B cell (primary cell): ENCODE data around the gene ADGRB2. TPM values are rescaled to one million over a fixed set of nuclear protein-coding genes. Genes with fewer than 3 reads are reported as not detected.
A peak's percentile ranks its signal among the peaks of the same experiment; 100 is the strongest.

ENCODE experiments used
- ATAC-seq: fragments of 200-7000 bp; cut with Tn5 transposase; one replicate; pipeline ENCODE4 v1.10.0; 2021; ENCODE audit warnings: low read depth, mild to moderate bottlenecking, moderate number of reproducible peaks, moderate library complexity
- CTCF ChIA-PET: fragments of 350-600 bp; sonication (Branson Sonifier 250); formaldehyde crosslinking; loops from one replicate; lab custom pipeline; 2021; ENCODE audit warnings: antibody characterized with exemption, inconsistent platforms; lab: Charles Lee
- POLR2A ChIA-PET: fragments of 350-600 bp; sonication (Branson Sonifier 250); formaldehyde crosslinking; loops from one replicate; lab custom pipeline; 2021; ENCODE audit warnings: antibody characterized with exemption; lab: Charles Lee
- DNase-seq: peaks from one replicate; pipeline ENCODE4 v3.0.0; 2013
- H2AFZ ChIP-seq: 2 replicates; pipeline ENCODE4 v1.6.1; 2012; ENCODE audit warnings: mild to moderate bottlenecking, low read depth, low read length; ENCODE audit not compliant: insufficient read depth, poor library complexity, severe bottlenecking
- H3K27ac ChIP-seq, 2 donors: 1 replicate in 1 of 2; 2 replicates in 1 of 2; pipeline ENCODE4 v1.5.1; 2012 to 2013; ENCODE audit warnings: low read length in 2 of 2, mild to moderate bottlenecking in 2 of 2, moderate library complexity in 1 of 2
- H3K27me3 ChIP-seq, 4 experiments: fragments of 200-600 bp in 1 of 4; sonication (generic) in 1 of 4; replicated peaks in 1 of 4; 1 replicate in 2 of 4; 2 replicates in 2 of 4; pipeline versions ENCODE4 v1.6.1 to v1.7.0; 2013 to 2016; ENCODE audit warnings: low read length in 3 of 4, mild to moderate bottlenecking in 2 of 4, mixed read lengths in 1 of 4, moderate library complexity in 1 of 4; ENCODE audit not compliant: insufficient read depth in 4 of 4, control insufficient read depth in 3 of 4; ENCODE audit errors: control extremely low read depth in 1 of 4
- H3K36me3 ChIP-seq, 2 experiments: replicated peaks in 1 of 2; 1 replicate in 1 of 2; 2 replicates in 1 of 2; pipeline versions ENCODE4 v1.6.1 to v1.7.1; 2013; ENCODE audit warnings: low read length in 1 of 2; ENCODE audit not compliant: insufficient read depth in 2 of 2, control insufficient read depth in 1 of 2; ENCODE audit errors: control extremely low read depth in 1 of 2, extremely low read depth in 1 of 2
- H3K4me1 ChIP-seq, 2 donors: fragments of 200-600 bp in 1 of 2; sonication (generic) in 1 of 2; 1 replicate in 1 of 2; 2 replicates in 1 of 2; pipeline versions ENCODE4 v1.5.1 to v1.6.1; 2013 to 2017; ENCODE audit warnings: low read length in 2 of 2; ENCODE audit not compliant: control insufficient read depth in 2 of 2, insufficient read depth in 2 of 2
- H3K4me2 ChIP-seq: replicated peaks from 2 replicates; pipeline ENCODE3; 2012; ENCODE audit warnings: mild to moderate bottlenecking, low read depth, low read length; ENCODE audit not compliant: poor library complexity, severe bottlenecking
- H3K4me3 ChIP-seq, 5 experiments: fragments of 200-600 bp in 1 of 5; sonication (generic) in 1 of 5; 1 replicate in 3 of 5; 2 replicates in 2 of 5; pipeline versions ENCODE4 v1.5.1 to v1.7.0; 2011 to 2016; ENCODE audit warnings: low read length in 4 of 5, mild to moderate bottlenecking in 4 of 5, low read depth in 2 of 5, control low read depth in 1 of 5, moderate library complexity in 1 of 5; ENCODE audit not compliant: insufficient read depth in 1 of 5; ENCODE audit errors: control extremely low read depth in 1 of 5, extremely low read depth in 1 of 5
- H3K79me2 ChIP-seq: fragments of 200-600 bp; sonication (generic); one replicate; pipeline ENCODE4 v1.6.0; 2016; ENCODE audit warnings: low read length; ENCODE audit not compliant: control insufficient read depth, insufficient read depth
- H3K9ac ChIP-seq: fragments of 200-600 bp; sonication (generic); 2 replicates; pipeline ENCODE4 v1.6.1; 2017; ENCODE audit warnings: mild to moderate bottlenecking, low read length, moderate library complexity
- H3K9me3 ChIP-seq, 3 donors: one replicate each; pipeline versions ENCODE4 v1.6.1 to v1.7.1; 2013; ENCODE audit warnings: low read length in 2 of 3; ENCODE audit not compliant: control insufficient read depth in 2 of 3, insufficient read depth in 1 of 3; ENCODE audit errors: control extremely low read depth in 1 of 3
- H4K20me1 ChIP-seq: 2 replicates; pipeline ENCODE4 v1.6.0; 2012; ENCODE audit warnings: mild to moderate bottlenecking, low read length; ENCODE audit not compliant: insufficient read depth, control insufficient read depth, poor library complexity, severe bottlenecking
- H3K27ac Mint-ChIP-seq: one replicate; pipeline ENCODE4 v1.8.0; 2021; ENCODE audit warnings: mixed read lengths
- H3K27me3 Mint-ChIP-seq: one replicate; pipeline ENCODE4 v1.8.0; 2021; ENCODE audit warnings: mixed read lengths
- H3K4me1 Mint-ChIP-seq: one replicate; pipeline ENCODE4 v1.8.0; 2021; ENCODE audit warnings: mixed read lengths
- H3K4me3 Mint-ChIP-seq: one replicate; pipeline ENCODE4 v1.8.0; 2021; ENCODE audit warnings: mixed read lengths
- H3K9me3 Mint-ChIP-seq: one replicate; pipeline ENCODE4 v1.8.0; 2022; ENCODE audit warnings: mixed read lengths; ENCODE audit not compliant: insufficient read depth
- EZH2 ChIP-seq: IDR thresholded peaks from 2 replicates; pipeline ENCODE4 v1.6.1; 2012; ENCODE audit warnings: borderline replicate concordance, low read depth, mild to moderate bottlenecking, moderate library complexity, low read length; ENCODE audit not compliant: insufficient read depth, poor library complexity, severe bottlenecking
- WGBS: methylation state at CpG from one replicate; pipeline ENCODE4 v1.1.5; 2013; ENCODE audit warnings: missing lambda C conversion rate; ENCODE audit not compliant: insufficient coverage; 5-methylcytosine and 5-hydroxymethylcytosine counted together
- intact Hi-C: fragments of 100-400 bp; cut with micrococcal nuclease; formaldehyde crosslinking; loops from one replicate; pipeline ENCODE4 v1.10.0; 2022
- polyA plus RNA-seq: library from polyadenylated mRNA; depleted of rRNA; stranded (reverse); fragments of >200 nt; gene quantifications from 2 replicates; pipeline ENCODE4 v1.2.3, GENCODE V29; 2012
- total RNA-seq, 2 donors: library from RNA; stranded (reverse); fragments of 120-200 nt in 1 of 2; gene quantifications; 1 replicate in 1 of 2; 2 replicates in 1 of 2; pipeline versions ENCODE4 v1.2.3 to v1.2.4, GENCODE V29; 2013 to 2022
- TF ChIP-seq, protein P1 (sequence below): fragments of 200-600 bp; IDR thresholded peaks from one replicate; pipeline ENCODE4 v1.8.0; 2022; ENCODE audit warnings: antibody characterized with exemption, mild to moderate bottlenecking

Gene ADGRB2
- total and polyA plus RNA-seq, 2 donors (not counting 1 experiment from before 2014, with no cell fraction given) = 1.9 to 2.7 TPM

DNA sequence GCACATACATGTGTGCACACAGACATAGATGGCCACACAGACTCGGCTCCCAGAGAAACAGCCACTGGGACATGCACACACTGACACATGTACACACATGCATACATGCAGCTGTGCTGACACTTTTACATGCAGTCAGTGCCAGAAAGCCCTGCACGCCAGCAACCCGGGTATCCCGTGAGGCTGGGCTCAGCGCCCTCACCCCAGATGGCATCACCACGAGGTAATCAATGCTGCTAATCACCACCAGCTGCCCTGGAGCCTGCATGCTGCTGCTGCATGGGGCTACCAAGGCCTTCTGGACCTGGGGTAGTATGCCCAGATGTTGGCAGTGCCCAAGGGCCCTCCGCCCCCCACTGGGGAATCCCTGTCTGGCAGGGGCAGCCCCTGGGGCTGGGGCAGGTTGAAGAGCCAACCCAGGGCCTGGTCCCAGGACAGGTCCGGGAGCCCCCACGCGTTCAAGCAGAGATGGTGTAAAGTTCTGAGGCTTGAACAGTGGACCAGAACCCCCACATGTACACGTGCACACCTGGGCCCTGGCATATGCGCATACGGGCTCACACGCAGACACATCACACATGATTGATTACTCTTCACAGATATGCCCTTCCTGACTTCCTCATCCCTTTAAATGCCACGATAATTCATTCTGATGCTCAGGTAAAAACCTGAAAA is 57.6 kb downstream of the ADGRB2 start:
- ATAC-seq (peak; percentile 34), DNase-seq (peak; percentile 54)
- Histone ChIP-seq H3K4me1 (peaks cover 17 to 33% of the 10 kb centered on the region in 2 donors), H2AFZ (no peak overlapping the region), H3K27me3 (peaks cover 0 to 50% (median 20%) of the 10 kb centered on the region in 4 experiments), H3K9ac (no peak overlapping the region), H4K20me1 (no peaks in the 10 kb centered on the region), H3K79me2 (no peaks in the 10 kb centered on the region), H3K36me3 (no peaks in the 10 kb centered on the region), H3K9me3 (peaks cover 0 to 5% (median 0%) of the 10 kb centered on the region in 3 donors), H3K4me2 (peak overlapping the region; percentile 27), H3K27ac (no peak overlapping the region), H3K4me3 (no peak overlapping the region)
- Mint-ChIP-seq H3K27ac (no peak overlapping the region), H3K9me3 (no peaks in the 10 kb centered on the region), H3K27me3 (peaks cover 43% of the 10 kb centered on the region), H3K4me1 (peaks cover 40% of the 10 kb centered on the region), H3K4me3 (no peak overlapping the region)
- CTCF ChIA-PET = interaction anchor here (1.5 kb wide), 1 partner anchor 9 kb away, joined by 4 read pairs; no protein-coding TSS in a partner anchor
- POLR2A ChIA-PET = no interaction called here
- WGBS = 65% methylated on average over 13 of the region's 15 CpGs
- intact Hi-C loops = no loop called here
- TF ChIP-seq, protein P1, sequence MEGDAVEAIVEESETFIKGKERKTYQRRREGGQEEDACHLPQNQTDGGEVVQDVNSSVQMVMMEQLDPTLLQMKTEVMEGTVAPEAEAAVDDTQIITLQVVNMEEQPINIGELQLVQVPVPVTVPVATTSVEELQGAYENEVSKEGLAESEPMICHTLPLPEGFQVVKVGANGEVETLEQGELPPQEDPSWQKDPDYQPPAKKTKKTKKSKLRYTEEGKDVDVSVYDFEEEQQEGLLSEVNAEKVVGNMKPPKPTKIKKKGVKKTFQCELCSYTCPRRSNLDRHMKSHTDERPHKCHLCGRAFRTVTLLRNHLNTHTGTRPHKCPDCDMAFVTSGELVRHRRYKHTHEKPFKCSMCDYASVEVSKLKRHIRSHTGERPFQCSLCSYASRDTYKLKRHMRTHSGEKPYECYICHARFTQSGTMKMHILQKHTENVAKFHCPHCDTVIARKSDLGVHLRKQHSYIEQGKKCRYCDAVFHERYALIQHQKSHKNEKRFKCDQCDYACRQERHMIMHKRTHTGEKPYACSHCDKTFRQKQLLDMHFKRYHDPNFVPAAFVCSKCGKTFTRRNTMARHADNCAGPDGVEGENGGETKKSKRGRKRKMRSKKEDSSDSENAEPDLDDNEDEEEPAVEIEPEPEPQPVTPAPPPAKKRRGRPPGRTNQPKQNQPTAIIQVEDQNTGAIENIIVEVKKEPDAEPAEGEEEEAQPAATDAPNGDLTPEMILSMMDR = no peak

DNA sequence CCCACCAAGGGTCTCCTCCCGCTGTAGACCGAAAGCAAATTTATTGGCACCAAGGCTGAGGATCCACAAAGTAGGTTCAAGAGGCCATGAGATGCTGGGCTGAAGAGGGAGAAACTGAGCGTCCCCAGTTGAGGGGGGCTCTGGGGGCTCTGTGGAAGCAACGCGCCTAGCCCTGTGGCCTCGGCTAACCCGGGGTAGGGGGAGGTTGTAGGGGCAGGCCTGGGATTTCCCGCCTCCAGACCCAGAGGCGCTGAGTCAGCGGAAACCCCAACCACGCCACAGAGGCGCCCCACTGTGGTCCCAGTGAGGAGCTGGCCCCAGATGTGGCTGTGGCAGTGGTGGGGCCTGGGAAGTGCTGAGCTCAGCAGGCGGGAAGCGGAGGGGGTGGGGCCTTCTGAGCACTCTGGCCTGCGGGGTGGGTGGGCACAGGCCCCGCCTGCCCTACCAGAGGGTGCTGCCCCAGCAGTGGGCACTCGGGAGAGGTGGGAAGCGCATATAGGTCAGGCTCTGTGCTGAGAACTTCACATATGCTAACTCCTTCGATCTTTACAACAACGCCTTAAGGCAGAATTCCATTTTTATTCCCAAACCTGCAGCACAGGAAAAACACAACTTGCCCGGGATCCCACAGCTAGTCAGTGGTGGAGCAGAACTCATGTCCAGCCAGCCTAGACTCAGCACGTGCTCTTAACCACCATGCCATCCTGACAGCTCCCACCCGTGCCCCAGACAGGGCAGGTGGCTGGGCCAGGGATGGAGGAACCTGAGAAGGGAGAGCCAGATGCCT is 58.9 kb downstream of the ADGRB2 start:
- Mint-ChIP-seq H3K27ac (no peak overlapping the region), H3K4me1 (peaks cover 40% of the 10 kb centered on the region), H3K27me3 (peaks cover 40% of the 10 kb centered on the region), H3K9me3 (no peaks in the 10 kb centered on the region), H3K4me3 (no peak overlapping the region)
- CTCF ChIA-PET = interaction anchor here (1.0 to 1.1 kb wide), 3 partner anchors 10 to 84 kb away, joined by 3 to 6 read pairs (median 3); no protein-coding TSS in a partner anchor
- peaks cover 0 to 50% (median 20%) of the 10 kb centered on the region in 4 experiments for H3K27me3 ChIP-seq
- no peak overlapping the region for H3K27ac ChIP-seq
- no peak overlapping the region for H2AFZ ChIP-seq
- H4K20me1 ChIP-seq = no peaks in the 10 kb centered on the region
- intact Hi-C loops = no loop called here
- no peak overlapping the region for H3K4me3 ChIP-seq
- DNase-seq (peak; percentile 40), ATAC-seq (peak; percentile 29)
- H3K9ac ChIP-seq = no peak overlapping the region
- H3K36me3 ChIP-seq = no peaks in the 10 kb centered on the region
- POLR2A ChIA-PET = interaction anchor here (0.6 to 0.7 kb wide), 2 partner anchors 38 to 127 kb away, joined by 4 to 5 read pairs; no protein-coding TSS in a partner anchor
- peaks cover 0 to 5% (median 0%) of the 10 kb centered on the region in 3 donors for H3K9me3 ChIP-seq
- H3K79me2 ChIP-seq = no peaks in the 10 kb centered on the region
- H3K4me2 ChIP-seq = peak overlapping the region; percentile 18
- H3K4me1 ChIP-seq = peaks cover 17 to 33% of the 10 kb centered on the region in 2 donors
- WGBS = 23% methylated on average over 22 of the region's 23 CpGs
- TF ChIP-seq, protein P1 = no peak
- no peak for TF ChIP-seq EZH2
